ENCODE data around the gene TRABD2B. TPM values are rescaled to one million over a fixed set of nuclear protein-coding genes. Genes with fewer than 3 reads are reported as not detected.

The TRABD2B gene
- total RNA-seq, 1 donor from 2014 or later: 0.64 TPM

DNA sequence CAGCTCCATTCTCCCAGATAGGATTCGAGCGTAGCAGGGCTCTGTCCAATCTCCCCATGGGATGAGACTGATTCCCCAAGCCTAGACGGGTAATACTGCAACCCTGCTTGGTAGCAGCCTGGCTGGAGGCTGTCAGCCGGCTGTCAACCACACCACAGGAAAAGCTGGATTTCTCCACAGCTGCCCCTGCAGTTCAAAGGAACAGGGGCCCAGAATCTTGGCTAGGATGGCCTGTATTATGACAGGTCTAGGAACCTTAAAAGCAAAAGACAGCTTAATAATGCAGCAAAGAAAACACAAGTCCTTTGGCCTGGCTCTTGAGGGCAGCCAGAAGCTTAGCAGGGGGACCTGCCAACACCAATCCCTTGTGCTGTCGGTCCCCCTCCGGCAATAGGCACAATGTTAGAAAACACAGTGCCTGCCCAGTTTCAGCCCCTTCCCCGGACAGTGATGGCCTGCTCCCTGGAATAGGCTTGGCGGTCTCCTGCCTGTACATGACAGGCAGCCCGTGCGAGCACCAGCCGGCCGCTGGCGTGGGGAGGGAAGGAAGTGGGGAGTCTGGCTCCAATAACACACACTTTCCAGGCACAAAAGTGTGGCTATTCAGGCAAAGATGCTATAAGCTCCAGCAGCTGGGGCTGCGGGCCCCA lies 90.5 kb downstream of the TRABD2B start:
- no peak for DNase-seq
- Mint-ChIP-seq H3K4me3 (ENCODE audit: unreplicated experiment) (no peak overlapping the region), H3K36me3 (ENCODE audit: unreplicated experiment) (no peaks in the 10 kb centered on the region), H3K9me3 (ENCODE audit: unreplicated experiment) (peaks cover 2% of the 10 kb centered on the region), H3K4me1 (ENCODE audit: low read depth, unreplicated experiment) (peaks cover 12% of the 10 kb centered on the region), H3K27ac (ENCODE audit: unreplicated experiment) (no peak overlapping the region), H3K27me3 (ENCODE audit: unreplicated experiment) (peaks cover 2% of the 10 kb centered on the region)
- no peak for TF ChIP-seq CTCF (IDR thresholded peaks at IDR 0.05; ENCODE audit: partially characterized antibody, unreplicated experiment)

GRCh38 chr1:47906009-47906432 lies 91.2 kb downstream of the TRABD2B start:
- no peak for DNase-seq
- H3K9me3 Mint-ChIP-seq (ENCODE audit: unreplicated experiment): peaks cover 2% of the 10 kb centered on the region

DNA sequence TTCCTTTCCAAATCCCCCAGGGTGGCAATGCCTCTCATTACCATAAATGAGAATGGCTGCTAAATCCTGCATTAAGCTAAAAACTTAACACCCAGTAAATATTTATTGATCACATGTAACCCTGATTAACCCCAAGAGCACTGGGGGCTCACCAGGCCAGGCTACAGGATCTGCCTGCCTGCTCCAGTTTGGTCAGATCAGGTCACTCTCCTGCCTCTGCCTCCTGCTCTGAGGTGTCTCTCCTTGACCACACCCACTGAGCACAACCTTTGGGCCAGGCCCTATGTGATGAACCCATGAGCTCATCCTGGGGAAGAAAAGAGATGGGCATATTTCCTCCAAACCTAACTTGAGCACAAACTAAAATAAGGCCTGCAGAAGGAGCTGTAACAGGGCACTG lies 93.5 kb downstream of the TRABD2B start:
- DNase-seq: no peak
- Mint-ChIP-seq H3K36me3 (ENCODE audit: unreplicated experiment) (no peaks in the 10 kb centered on the region), H3K9me3 (ENCODE audit: unreplicated experiment) (no peaks in the 10 kb centered on the region), H3K4me1 (ENCODE audit: low read depth, unreplicated experiment) (peaks cover 15% of the 10 kb centered on the region), H3K4me3 (ENCODE audit: unreplicated experiment) (no peak overlapping the region), H3K27me3 (ENCODE audit: unreplicated experiment) (no peaks in the 10 kb centered on the region), H3K27ac (ENCODE audit: unreplicated experiment) (no peak overlapping the region)
- TF ChIP-seq CTCF (IDR thresholded peaks at IDR 0.05; ENCODE audit: partially characterized antibody, unreplicated experiment): no peak

More at GRCh38 chr1:47906009-47906432, 91.2 kb downstream of the TRABD2B start:
- Mint-ChIP-seq H3K27ac (ENCODE audit: unreplicated experiment) (no peak overlapping the region), H3K27me3 (ENCODE audit: unreplicated experiment) (peaks cover 2% of the 10 kb centered on the region), H3K36me3 (ENCODE audit: unreplicated experiment) (no peaks in the 10 kb centered on the region), H3K4me1 (ENCODE audit: low read depth, unreplicated experiment) (peaks cover 15% of the 10 kb centered on the region), H3K4me3 (ENCODE audit: unreplicated experiment) (no peak overlapping the region)
- TF ChIP-seq CTCF (IDR thresholded peaks at IDR 0.05; ENCODE audit: partially characterized antibody, unreplicated experiment): no peak

- no peak overlapping the region for H3K27ac Mint-ChIP-seq (ENCODE audit: unreplicated experiment)
These were observed 96.1 kb downstream of the TRABD2B start for GRCh38 chr1:47901001-47901575.

More at GRCh38 chr1:47901001-47901575, 96.1 kb downstream of the TRABD2B start:
- TF ChIP-seq CTCF (IDR thresholded peaks at IDR 0.05; ENCODE audit: partially characterized antibody, unreplicated experiment): no peak
- Mint-ChIP-seq H3K36me3 (ENCODE audit: unreplicated experiment) (no peaks in the 10 kb centered on the region), H3K4me1 (ENCODE audit: low read depth, unreplicated experiment) (peaks cover 15% of the 10 kb centered on the region), H3K9me3 (ENCODE audit: unreplicated experiment) (no peaks in the 10 kb centered on the region), H3K27me3 (ENCODE audit: unreplicated experiment) (peaks cover 2% of the 10 kb centered on the region), H3K4me3 (ENCODE audit: unreplicated experiment) (peak overlapping the region; percentile 25)
- DNase-seq: no peak
